GM06990 (cell line): ENCODE measurements around the gene PPA2.

Source experiments
- DNase-seq: peaks from one replicate; pipeline ENCODE4 v3.0.0-alpha.2; 2011; ENCODE audit not compliant: insufficient read length; ENCODE audit errors: extremely low read depth
- H3K27me3 ChIP-seq: replicated peaks from 2 replicates; pipeline ENCODE4 v1.6.0; 2011; ENCODE audit warnings: low read length; ENCODE audit not compliant: control insufficient read depth, insufficient read depth
- H3K36me3 ChIP-seq: 2 replicates; pipeline ENCODE4 v1.5.1; 2011; ENCODE audit warnings: low read length; ENCODE audit not compliant: control insufficient read depth, insufficient read depth
- H3K4me3 ChIP-seq: replicated peaks from 2 replicates; pipeline ENCODE4 v1.5.1; 2011; ENCODE audit warnings: low read depth, mild to moderate bottlenecking, control low read depth, low read length
- TF ChIP-seq, protein P1 (sequence below): IDR thresholded peaks from 2 replicates; pipeline ENCODE4 v1.5.1; 2011; ENCODE audit warnings: low read length, control low read depth, mild to moderate bottlenecking, inconsistent platforms; ENCODE audit not compliant: insufficient read depth, poor library complexity, severe bottlenecking

Gene PPA2

DNA sequence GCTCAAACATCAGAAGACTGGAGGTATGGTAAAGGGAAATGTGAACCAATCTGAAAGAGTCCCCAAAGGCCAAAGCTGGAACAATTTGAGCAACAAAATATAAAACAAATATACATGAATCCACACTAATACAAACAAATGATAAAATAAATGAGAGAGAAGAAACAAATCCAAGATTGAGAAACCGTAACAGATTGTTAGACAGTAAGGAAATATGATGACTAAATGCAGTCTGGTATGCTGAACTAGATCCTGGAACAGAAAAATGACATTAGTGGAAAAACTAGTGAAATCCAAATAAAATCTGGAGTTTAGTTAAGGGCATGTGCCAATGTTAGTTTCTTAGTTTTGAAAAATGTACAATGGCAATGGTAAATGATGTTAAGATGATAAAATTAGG, 15.9 kb downstream of the PPA2 start:
- Histone ChIP-seq H3K36me3 (peaks cover 4% of the 10 kb centered on the region), H3K4me3 (no peak overlapping the region), H3K27me3 (no peaks in the 10 kb centered on the region)
- DNase-seq = no peak
- TF ChIP-seq, protein P1, sequence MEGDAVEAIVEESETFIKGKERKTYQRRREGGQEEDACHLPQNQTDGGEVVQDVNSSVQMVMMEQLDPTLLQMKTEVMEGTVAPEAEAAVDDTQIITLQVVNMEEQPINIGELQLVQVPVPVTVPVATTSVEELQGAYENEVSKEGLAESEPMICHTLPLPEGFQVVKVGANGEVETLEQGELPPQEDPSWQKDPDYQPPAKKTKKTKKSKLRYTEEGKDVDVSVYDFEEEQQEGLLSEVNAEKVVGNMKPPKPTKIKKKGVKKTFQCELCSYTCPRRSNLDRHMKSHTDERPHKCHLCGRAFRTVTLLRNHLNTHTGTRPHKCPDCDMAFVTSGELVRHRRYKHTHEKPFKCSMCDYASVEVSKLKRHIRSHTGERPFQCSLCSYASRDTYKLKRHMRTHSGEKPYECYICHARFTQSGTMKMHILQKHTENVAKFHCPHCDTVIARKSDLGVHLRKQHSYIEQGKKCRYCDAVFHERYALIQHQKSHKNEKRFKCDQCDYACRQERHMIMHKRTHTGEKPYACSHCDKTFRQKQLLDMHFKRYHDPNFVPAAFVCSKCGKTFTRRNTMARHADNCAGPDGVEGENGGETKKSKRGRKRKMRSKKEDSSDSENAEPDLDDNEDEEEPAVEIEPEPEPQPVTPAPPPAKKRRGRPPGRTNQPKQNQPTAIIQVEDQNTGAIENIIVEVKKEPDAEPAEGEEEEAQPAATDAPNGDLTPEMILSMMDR = no peak

DNA sequence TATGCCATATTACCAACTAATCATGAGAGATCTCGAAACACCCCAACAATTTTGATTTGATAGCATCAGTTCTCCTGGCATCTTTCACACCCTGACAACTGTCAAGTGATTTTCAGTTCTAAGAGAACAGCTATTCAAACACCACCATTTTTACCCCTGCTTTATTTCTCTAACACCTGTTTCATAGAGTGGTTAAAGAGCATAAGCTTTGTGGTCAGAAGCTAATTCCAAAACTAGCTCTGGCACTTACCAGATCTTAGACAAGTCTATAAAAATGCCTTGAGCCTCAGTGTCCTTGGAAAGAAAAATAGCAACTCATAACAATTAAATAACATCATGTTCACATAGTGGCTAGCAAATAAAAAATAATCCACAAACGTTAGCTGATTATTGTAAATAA, 17.9 kb downstream of the PPA2 start:
- Histone ChIP-seq H3K4me3 (no peak overlapping the region), H3K36me3 (peaks cover 6% of the 10 kb centered on the region), H3K27me3 (no peaks in the 10 kb centered on the region)
- TF ChIP-seq, protein P1 = no peak
- no peak for DNase-seq

DNA sequence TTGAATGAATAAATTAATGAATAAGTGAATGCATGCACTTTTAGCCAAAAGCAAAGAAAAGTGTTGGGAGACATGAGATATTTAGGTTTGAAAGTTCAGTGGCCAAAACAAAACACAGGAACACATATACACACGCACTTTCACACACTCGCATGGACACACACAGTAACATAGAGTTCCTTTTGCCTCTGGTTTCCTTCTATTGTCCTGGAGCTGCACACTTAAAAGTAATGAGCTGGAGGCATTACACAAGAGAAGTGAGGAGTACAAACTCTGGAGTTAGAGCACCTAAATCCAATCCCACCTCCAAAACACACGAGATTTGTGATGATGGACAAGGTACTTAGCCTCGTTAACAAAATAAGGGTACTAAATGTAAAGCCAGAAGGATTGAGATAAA, 18.7 kb downstream of the PPA2 start:
- Histone ChIP-seq H3K4me3 (no peak overlapping the region), H3K27me3 (no peaks in the 10 kb centered on the region), H3K36me3 (peaks cover 6% of the 10 kb centered on the region)
- TF ChIP-seq, protein P1 = no peak
- no peak for DNase-seq

DNA sequence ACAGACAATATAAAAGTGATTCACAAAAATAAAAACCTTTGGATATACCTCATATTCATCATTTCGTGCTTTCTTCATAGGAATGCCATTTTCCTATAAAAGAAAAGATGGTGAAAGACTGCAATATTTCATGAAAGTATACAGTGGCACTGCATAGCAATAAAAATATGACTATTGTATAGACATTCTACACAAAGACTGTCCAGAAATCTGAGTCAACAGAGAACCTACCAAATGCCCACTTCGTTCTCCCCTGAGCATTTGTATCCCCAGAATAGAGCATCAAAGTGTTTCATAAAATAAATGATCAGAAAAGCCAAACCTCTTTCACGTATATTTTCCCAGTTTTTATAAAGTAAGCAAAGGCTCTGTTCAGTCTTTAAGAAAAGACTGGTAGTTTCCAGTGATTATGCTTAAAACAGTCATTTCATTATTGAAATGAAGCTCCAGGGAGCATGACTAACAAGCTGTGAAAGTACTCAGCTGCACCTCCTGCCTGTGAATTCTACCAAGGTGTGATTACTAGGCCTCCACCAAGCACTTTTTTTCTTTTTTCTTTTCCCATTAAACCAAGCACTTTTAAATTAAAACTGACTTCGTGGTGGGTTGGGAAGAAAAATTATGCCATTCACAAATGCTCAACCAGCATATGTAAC, 20.2 kb downstream of the PPA2 start:
- Histone ChIP-seq H3K4me3 (no peak overlapping the region), H3K36me3 (peaks cover 6% of the 10 kb centered on the region), H3K27me3 (no peaks in the 10 kb centered on the region)
- TF ChIP-seq, protein P1 = peak; percentile 33
- DNase-seq = no peak

DNA sequence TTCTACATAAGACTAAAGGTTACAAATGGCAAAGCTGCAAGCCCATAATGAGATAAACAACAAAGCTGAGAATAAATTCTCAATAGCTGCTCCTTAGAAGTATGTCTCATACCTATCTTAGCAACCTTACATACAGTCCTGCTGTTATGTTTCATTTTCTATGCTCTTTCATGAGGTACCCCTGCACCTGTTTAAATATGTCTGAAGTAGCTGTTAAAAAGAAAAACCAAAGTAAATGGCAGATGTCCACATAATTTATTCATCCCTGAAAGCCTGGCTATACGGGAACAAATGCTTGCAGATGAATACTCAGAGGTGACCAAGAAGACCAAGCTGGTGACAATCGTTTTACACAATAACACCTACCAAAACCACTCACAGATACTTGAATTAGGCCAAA, 22.5 kb downstream of the PPA2 start:
- TF ChIP-seq, protein P1 = no peak
- H3K27me3 ChIP-seq = no peaks in the 10 kb centered on the region
- peaks cover 7% of the 10 kb centered on the region for H3K36me3 ChIP-seq
- no peak overlapping the region for H3K4me3 ChIP-seq
- no peak for DNase-seq

DNA sequence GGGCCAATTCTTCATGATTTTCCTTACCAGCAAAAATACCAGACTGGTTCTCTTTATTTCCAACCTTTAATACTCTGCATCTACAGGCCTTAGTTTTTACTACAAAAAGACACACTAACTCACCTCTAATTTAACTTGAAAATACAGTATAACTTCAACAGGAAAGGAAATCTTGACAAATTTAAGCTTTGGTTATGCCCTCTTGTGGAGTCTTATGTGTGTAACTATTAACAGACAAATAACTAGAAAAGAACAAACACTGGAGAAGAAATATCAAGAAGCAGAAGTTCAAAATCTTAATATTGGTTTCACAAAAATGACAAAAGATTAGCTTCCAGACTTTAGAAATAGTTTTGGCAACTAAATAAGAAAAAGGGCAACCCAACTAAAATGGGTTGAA, 33.0 kb downstream of the PPA2 start:
- DNase-seq = no peak
- peaks cover 7% of the 10 kb centered on the region for H3K36me3 ChIP-seq
- H3K4me3 ChIP-seq = no peak overlapping the region
- no peaks in the 10 kb centered on the region for H3K27me3 ChIP-seq
- TF ChIP-seq, protein P1 = no peak
